HepG2 (cell line): ENCODE data around the gene TBC1D20. TPM values are rescaled to one million over a fixed set of nuclear protein-coding genes. Genes with fewer than 3 reads are reported as not detected.

Source experiments
- MED8 ChIP-seq: sonication (generic); formaldehyde crosslinking; IDR thresholded peaks from 2 replicates; pipeline ENCODE4 v1.8.1; 2023; ENCODE audit warnings: mild to moderate bottlenecking, missing genetic modification reagents; ENCODE audit not compliant: insufficient replicate concordance
- MXI1 ChIP-seq: IDR thresholded peaks from 3 replicates; pipeline ENCODE4 v1.6.1; 2012; ENCODE audit warnings: low read depth, low read length, inconsistent platforms, borderline replicate concordance
- NR2F1 ChIP-seq, 2 experiments: fragments of 450-650 bp in 1 of 2; formaldehyde crosslinking in 1 of 2; IDR thresholded peaks; 2 replicates each; pipeline versions ENCODE4 v1.5.0 to v1.6.1; 2016 to 2020; ENCODE audit warnings: mild to moderate bottlenecking in 1 of 2, missing compliant biosample characterization in 1 of 2, missing genetic modification reagents in 1 of 2, moderate library complexity in 1 of 2
- PLRG1 ChIP-seq: fragments of 450-650 bp; conservative IDR thresholded peaks from 2 replicates; pipeline ENCODE4 v1.6.1; 2016
- TBL1XR1 ChIP-seq: fragments of 150-350 bp; IDR thresholded peaks from 2 replicates; pipeline ENCODE4 v1.6.1; 2014; ENCODE audit warnings: borderline replicate concordance, low read length; ENCODE audit not compliant: partially characterized antibody
- TSC22D2 ChIP-seq: sonication (generic); formaldehyde crosslinking; IDR thresholded peaks from 2 replicates; pipeline ENCODE4 v1.5.1; 2020; ENCODE audit warnings: missing genetic modification reagents, mild to moderate bottlenecking, borderline replicate concordance
- ZBTB3 ChIP-seq: sonication (generic); formaldehyde crosslinking; IDR thresholded peaks from 2 replicates; pipeline ENCODE4 v1.4.0; 2020; ENCODE audit warnings: low read depth, mild to moderate bottlenecking, moderate library complexity, missing genetic modification reagents, borderline replicate concordance
- ZFP41 ChIP-seq: sonication (generic); formaldehyde crosslinking; IDR thresholded peaks from 2 replicates; pipeline ENCODE4 v1.4.0; 2020; ENCODE audit warnings: mild to moderate bottlenecking, missing genetic modification reagents, borderline replicate concordance
- ZFP62 ChIP-seq: sonication (generic); formaldehyde crosslinking; IDR thresholded peaks from 2 replicates; pipeline ENCODE4 v1.4.0; 2020; ENCODE audit warnings: missing genetic modification reagents
- ZFYVE20 ChIP-seq: sonication (generic); formaldehyde crosslinking; IDR thresholded peaks from 2 replicates; pipeline ENCODE4 v1.8.0; 2023; ENCODE audit warnings: low read depth, mild to moderate bottlenecking, moderate library complexity, missing genetic modification reagents, borderline replicate concordance
- ZNF224 ChIP-seq: sonication (generic); formaldehyde crosslinking; IDR thresholded peaks from 2 replicates; pipeline ENCODE4 v1.5.0; 2020; ENCODE audit warnings: mild to moderate bottlenecking, missing genetic modification reagents
- ZNF350 ChIP-seq: sonication (generic); formaldehyde crosslinking; IDR thresholded peaks from 2 replicates; pipeline ENCODE4 v1.4.0; 2020; ENCODE audit warnings: mild to moderate bottlenecking, low read depth, missing genetic modification reagents, borderline replicate concordance
- ZNF383 ChIP-seq: sonication (generic); formaldehyde crosslinking; IDR thresholded peaks from 2 replicates; pipeline ENCODE4 v1.4.0; 2020; ENCODE audit warnings: missing genetic modification reagents, mild to moderate bottlenecking, borderline replicate concordance
- ZNF530 ChIP-seq: sonication (generic); formaldehyde crosslinking; IDR thresholded peaks from 2 replicates; pipeline ENCODE4 v1.5.0; 2020; ENCODE audit warnings: low read depth, mild to moderate bottlenecking, missing genetic modification reagents
- ZNF543 ChIP-seq: sonication (generic); formaldehyde crosslinking; IDR thresholded peaks from 2 replicates; pipeline ENCODE4 v1.4.0; 2020; ENCODE audit warnings: mild to moderate bottlenecking, missing genetic modification reagents
- ZNF550 ChIP-seq: sonication (generic); formaldehyde crosslinking; IDR thresholded peaks from 2 replicates; pipeline ENCODE4 v1.4.0; 2020; ENCODE audit warnings: mild to moderate bottlenecking, missing genetic modification reagents, borderline replicate concordance
- polyA plus RNA-seq, 8 experiments: library from polyadenylated mRNA; depleted of rRNA in 3 of 8; stranded (reverse) in 7 of 8; unstranded in 1 of 8; fragments of >200 nt; fragmentation: Illumina TruSeq in 4 of 8; extraction: Trizol in 4 of 8; gene quantifications; 2 replicates each; pipeline versions ENCODE4 v1.2.1 to v1.2.3, GENCODE V29; 2011 to 2016; ENCODE audit warnings: low read depth in 4 of 8, missing spikeins in 1 of 8, mixed read lengths in 1 of 8; ENCODE audit not compliant: insufficient read depth in 1 of 8
- total RNA-seq, 5 experiments: library from RNA; depleted of rRNA; stranded (reverse); fragments of >200 nt; fragmentation: Illumina TruSeq; extraction: Trizol; gene quantifications; 2 replicates each; pipeline ENCODE4 v1.2.3, GENCODE V29; 2016; ENCODE audit warnings: low read depth in 1 of 5
- TF ChIP-seq, protein P1 (sequence below): sonication (generic); formaldehyde crosslinking; IDR thresholded peaks from 2 replicates; pipeline ENCODE4 v1.8.1; 2023; ENCODE audit warnings: mild to moderate bottlenecking, moderate library complexity, missing genetic modification reagents
- TF ChIP-seq, protein P2 (sequence below): sonication (generic); formaldehyde crosslinking; IDR thresholded peaks from 2 replicates; pipeline ENCODE4 v1.4.0; 2020; ENCODE audit warnings: missing genetic modification reagents, borderline replicate concordance
- TF ChIP-seq, protein P3 (sequence below): sonication (generic); formaldehyde crosslinking; IDR thresholded peaks from 2 replicates; pipeline ENCODE4 v1.4.0; 2020; ENCODE audit warnings: low read depth, mild to moderate bottlenecking, missing genetic modification reagents
- TF ChIP-seq, protein P4 (sequence below): IDR thresholded peaks from 2 replicates; pipeline ENCODE4 v1.6.1; 2016

The TBC1D20 gene
- total and polyA plus RNA-seq, 2 of the 13 experiments (the other 11 are each of a cell fraction or from before 2014, with no cell fraction given) = 36.6 to 47.1 TPM

DNA sequence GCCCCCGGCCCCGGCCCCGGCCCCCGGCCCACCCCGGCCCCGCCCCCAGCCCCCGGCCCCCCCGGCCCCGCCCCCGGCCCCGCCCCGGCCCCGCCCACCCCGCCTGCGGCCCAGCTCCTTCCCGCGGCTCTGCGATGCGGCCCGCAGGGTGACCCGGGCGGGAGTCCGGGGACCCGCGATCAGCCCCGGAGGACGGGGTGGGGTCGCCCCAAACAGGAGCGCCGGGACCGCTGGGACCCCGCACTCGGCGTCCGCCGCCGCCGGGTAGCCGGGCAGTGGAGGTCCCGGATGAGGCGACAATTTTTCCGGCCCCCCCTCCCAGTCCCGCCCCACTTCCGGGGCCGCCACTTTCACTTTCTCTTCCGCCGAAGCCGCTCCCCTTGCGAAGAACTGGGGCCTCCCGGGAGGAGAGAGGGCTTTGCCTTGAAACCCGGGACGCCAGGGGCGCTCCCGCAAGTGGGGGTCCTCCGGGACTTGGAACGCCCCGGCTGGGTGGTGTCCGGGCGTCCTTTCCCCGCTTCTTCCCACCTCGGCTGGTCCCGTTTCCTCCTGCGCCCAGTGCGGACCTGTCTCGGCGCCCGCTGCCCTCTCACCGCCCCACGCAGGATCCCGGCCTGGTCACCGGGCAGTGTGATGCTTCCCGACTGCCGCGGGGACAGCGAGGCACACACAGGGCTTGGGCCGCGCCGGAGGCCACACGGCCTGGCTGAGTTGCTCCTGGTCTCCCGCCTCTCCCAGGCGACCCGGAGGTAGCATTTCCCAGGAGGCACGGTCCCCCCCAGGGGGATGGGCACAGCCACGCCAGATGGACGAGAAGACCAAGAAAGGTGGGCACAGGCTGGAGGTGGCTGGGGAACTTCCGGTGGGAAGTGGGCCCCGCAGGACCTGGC, 54.1 kb downstream of the TBC1D20 start, which contains the start of gene RBCK1 (continued):
- TF ChIP-seq NR2F1 (CRISPR knock-in tag; IDR thresholded peaks at IDR 0.05) = peak in 1 of 2 experiments; percentile 61; a peak in 2 of 4 replicates
- no peak for TF ChIP-seq ZNF383 (CRISPR knock-in tag)
- no peak for TF ChIP-seq PLRG1
- TF ChIP-seq, protein P1, sequence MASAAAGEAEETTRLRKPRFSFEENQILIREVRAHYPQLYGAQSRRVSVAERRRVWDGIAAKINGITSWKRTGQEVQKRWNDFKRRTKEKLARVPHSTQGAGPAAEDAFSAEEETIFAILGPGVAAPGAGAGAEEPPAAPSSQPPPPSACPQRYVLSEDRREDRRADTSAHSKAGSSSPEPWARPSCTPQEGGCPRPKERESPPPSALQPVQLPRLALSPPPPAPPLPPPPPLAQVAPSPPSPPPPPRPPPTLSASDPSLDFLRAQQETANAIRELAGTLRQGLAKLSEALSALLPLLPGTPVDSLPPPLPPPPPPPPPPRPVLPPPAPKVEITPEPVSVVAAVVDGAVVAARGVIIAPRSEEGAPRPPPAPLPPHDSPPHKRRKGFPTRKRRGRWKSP (CRISPR knock-in tag) = peak; percentile 75
- TF ChIP-seq ZFP41 (CRISPR knock-in tag) = 0 out of 2 replicates have a peak, but pooled peaks have one; percentile 19
- TF ChIP-seq ZBTB3 (CRISPR knock-in tag) = no peak; the same call in 1 of the 2 replicates
- TF ChIP-seq, protein P2, sequence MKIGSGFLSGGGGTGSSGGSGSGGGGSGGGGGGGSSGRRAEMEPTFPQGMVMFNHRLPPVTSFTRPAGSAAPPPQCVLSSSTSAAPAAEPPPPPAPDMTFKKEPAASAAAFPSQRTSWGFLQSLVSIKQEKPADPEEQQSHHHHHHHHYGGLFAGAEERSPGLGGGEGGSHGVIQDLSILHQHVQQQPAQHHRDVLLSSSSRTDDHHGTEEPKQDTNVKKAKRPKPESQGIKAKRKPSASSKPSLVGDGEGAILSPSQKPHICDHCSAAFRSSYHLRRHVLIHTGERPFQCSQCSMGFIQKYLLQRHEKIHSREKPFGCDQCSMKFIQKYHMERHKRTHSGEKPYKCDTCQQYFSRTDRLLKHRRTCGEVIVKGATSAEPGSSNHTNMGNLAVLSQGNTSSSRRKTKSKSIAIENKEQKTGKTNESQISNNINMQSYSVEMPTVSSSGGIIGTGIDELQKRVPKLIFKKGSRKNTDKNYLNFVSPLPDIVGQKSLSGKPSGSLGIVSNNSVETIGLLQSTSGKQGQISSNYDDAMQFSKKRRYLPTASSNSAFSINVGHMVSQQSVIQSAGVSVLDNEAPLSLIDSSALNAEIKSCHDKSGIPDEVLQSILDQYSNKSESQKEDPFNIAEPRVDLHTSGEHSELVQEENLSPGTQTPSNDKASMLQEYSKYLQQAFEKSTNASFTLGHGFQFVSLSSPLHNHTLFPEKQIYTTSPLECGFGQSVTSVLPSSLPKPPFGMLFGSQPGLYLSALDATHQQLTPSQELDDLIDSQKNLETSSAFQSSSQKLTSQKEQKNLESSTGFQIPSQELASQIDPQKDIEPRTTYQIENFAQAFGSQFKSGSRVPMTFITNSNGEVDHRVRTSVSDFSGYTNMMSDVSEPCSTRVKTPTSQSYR = no peak; the same call in 1 of the 2 replicates
- no peak for TF ChIP-seq TBL1XR1
- peak; percentile 84; the same call in 1 of the 2 replicates for TF ChIP-seq ZNF550 (CRISPR knock-in tag)
- TF ChIP-seq MED8 = peak; percentile 94
- peak; percentile 50; the same call in 1 of the 2 replicates for TF ChIP-seq ZNF350 (CRISPR knock-in tag)
- 0 out of 2 replicates have a peak, but pooled peaks have one; percentile 1 for TF ChIP-seq ZNF543
- no peak for TF ChIP-seq TSC22D2 (CRISPR knock-in tag)
- TF ChIP-seq, protein P3, sequence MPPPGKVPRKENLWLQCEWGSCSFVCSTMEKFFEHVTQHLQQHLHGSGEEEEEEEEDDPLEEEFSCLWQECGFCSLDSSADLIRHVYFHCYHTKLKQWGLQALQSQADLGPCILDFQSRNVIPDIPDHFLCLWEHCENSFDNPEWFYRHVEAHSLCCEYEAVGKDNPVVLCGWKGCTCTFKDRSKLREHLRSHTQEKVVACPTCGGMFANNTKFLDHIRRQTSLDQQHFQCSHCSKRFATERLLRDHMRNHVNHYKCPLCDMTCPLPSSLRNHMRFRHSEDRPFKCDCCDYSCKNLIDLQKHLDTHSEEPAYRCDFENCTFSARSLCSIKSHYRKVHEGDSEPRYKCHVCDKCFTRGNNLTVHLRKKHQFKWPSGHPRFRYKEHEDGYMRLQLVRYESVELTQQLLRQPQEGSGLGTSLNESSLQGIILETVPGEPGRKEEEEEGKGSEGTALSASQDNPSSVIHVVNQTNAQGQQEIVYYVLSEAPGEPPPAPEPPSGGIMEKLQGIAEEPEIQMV (CRISPR knock-in tag) = peak; percentile 34; the same call in 1 of the 2 replicates
- TF ChIP-seq ZNF530 (CRISPR knock-in tag) = peak; percentile 95; the same call in 1 of the 2 replicates
- no peak; the same call in 1 of the 2 replicates for TF ChIP-seq ZFP62 (CRISPR knock-in tag)
- no peak; the same call in 2 of the 3 replicates for TF ChIP-seq MXI1
- TF ChIP-seq ZFYVE20 (CRISPR knock-in tag) = peak; percentile 74; the same call in 1 of the 2 replicates
- TF ChIP-seq ZNF224 (CRISPR knock-in tag) = no peak; the same call in 1 of the 2 replicates
- TF ChIP-seq, protein P4, sequence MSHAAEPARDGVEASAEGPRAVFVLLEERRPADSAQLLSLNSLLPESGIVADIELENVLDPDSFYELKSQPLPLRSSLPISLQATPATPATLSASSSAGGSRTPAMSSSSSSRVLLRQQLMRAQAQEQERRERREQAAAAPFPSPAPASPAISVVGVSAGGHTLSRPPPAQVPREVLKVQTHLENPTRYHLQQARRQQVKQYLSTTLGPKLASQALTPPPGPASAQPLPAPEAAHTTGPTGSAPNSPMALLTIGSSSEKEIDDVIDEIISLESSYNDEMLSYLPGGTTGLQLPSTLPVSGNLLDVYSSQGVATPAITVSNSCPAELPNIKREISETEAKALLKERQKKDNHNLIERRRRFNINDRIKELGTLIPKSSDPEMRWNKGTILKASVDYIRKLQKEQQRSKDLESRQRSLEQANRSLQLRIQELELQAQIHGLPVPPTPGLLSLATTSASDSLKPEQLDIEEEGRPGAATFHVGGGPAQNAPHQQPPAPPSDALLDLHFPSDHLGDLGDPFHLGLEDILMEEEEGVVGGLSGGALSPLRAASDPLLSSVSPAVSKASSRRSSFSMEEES = 0 out of 2 replicates have a peak, but pooled peaks have one; percentile 3
